ENCODE results near the gene L3MBTL3. TPM values are rescaled to one million over a fixed set of nuclear protein-coding genes. Genes with fewer than 3 reads are reported as not detected.

L3MBTL3 gene
- total RNA-seq, 1 experiment from 2014 or later, result 4.7 TPM

- H3K9me3 ChIP-seq (ENCODE audit: control insufficient read depth, low read depth, low read length), result no peaks in the 10 kb centered on the region
- no peak overlapping the region for H4K91ac ChIP-seq (ENCODE audit: insufficient read length, low read depth, low read length)
- no peaks in the 10 kb centered on the region for H3K23me2 ChIP-seq (ENCODE audit: insufficient read length, low read depth, low read length, poor library complexity, severe bottlenecking)
- H2BK120ac ChIP-seq (ENCODE audit: low read depth, low read length, poor library complexity, severe bottlenecking), result no peak overlapping the region
- no peak overlapping the region for H3K4me2 ChIP-seq (ENCODE audit: insufficient read depth, insufficient read length, low read length)
- H2AK5ac ChIP-seq (ENCODE audit: insufficient read length, low read length), result no peak overlapping the region
- H3T11ph ChIP-seq (ENCODE audit: low read length), result no peak overlapping the region
- no peaks in the 10 kb centered on the region for H3K79me2 ChIP-seq (ENCODE audit: insufficient read depth, low read length)
- H3K4me3 Mint-ChIP-seq, result no peak overlapping the region
- no peak overlapping the region for H3K18ac ChIP-seq (ENCODE audit: insufficient read length, low read depth, low read length)
- H3K27me3 Mint-ChIP-seq (ENCODE audit: low read depth), result no peaks in the 10 kb centered on the region
- no peak overlapping the region for H3K9ac ChIP-seq (ENCODE audit: extremely low read depth, insufficient read length, low read length)
- no peak overlapping the region for H2BK5ac ChIP-seq (ENCODE audit: insufficient read length, low read length)
- WGBS (ENCODE audit: extremely low coverage, insufficient read length, low lambda C conversion rate), result no CpG with 5 or more reads among the region's 6 CpGs
- no peak overlapping the region for H2BK15ac ChIP-seq (ENCODE audit: low read depth, low read length)
- H3K4me1 ChIP-seq (ENCODE audit: insufficient read depth, low read length), result no peaks in the 10 kb centered on the region
- H3K4me1 Mint-ChIP-seq, result peaks cover 0 to 2% of the 10 kb centered on the region in 2 experiments; a peak in 1 of 4 replicates
- H4K8ac ChIP-seq (replicated peaks; ENCODE audit: insufficient read length, low read depth, low read length), result no peak overlapping the region
- no peaks in the 10 kb centered on the region for H3K27me3 ChIP-seq (ENCODE audit: insufficient read depth, low read length)
- H3K23ac ChIP-seq (ENCODE audit: insufficient read length, low read depth, low read length), result no peak overlapping the region
- H2AFZ ChIP-seq (ENCODE audit: low read length), result no peak overlapping the region
- no peak overlapping the region for H2BK20ac ChIP-seq (ENCODE audit: low read depth, low read length, poor library complexity, severe bottlenecking)
- H4K5ac ChIP-seq (ENCODE audit: insufficient read length, low read depth, low read length), result no peak overlapping the region
- H2BK12ac ChIP-seq (ENCODE audit: insufficient read length, low read depth, low read length), result no peak overlapping the region
- no peak overlapping the region for H3K27ac ChIP-seq (ENCODE audit: insufficient read length, low read depth, low read length)
- no peak overlapping the region for H3K4ac ChIP-seq (ENCODE audit: low read depth, low read length)
- H3K56ac ChIP-seq (ENCODE audit: insufficient read length, low read depth, low read length), result no peak overlapping the region
- H3K14ac ChIP-seq (ENCODE audit: insufficient read depth, low read length), result no peak overlapping the region
- DNase-seq, result no peak
- no peak overlapping the region; a peak in 1 of 7 replicates for H3K27ac Mint-ChIP-seq
- TF ChIP-seq, protein P1, sequence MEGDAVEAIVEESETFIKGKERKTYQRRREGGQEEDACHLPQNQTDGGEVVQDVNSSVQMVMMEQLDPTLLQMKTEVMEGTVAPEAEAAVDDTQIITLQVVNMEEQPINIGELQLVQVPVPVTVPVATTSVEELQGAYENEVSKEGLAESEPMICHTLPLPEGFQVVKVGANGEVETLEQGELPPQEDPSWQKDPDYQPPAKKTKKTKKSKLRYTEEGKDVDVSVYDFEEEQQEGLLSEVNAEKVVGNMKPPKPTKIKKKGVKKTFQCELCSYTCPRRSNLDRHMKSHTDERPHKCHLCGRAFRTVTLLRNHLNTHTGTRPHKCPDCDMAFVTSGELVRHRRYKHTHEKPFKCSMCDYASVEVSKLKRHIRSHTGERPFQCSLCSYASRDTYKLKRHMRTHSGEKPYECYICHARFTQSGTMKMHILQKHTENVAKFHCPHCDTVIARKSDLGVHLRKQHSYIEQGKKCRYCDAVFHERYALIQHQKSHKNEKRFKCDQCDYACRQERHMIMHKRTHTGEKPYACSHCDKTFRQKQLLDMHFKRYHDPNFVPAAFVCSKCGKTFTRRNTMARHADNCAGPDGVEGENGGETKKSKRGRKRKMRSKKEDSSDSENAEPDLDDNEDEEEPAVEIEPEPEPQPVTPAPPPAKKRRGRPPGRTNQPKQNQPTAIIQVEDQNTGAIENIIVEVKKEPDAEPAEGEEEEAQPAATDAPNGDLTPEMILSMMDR (conservative IDR thresholded peaks at IDR 0.05), result no peak
- peaks cover 2 to 8% (median 5%) of the 10 kb centered on the region in 3 experiments; a peak in 4 of 7 replicates for H3K36me3 Mint-ChIP-seq (ENCODE audit: insufficient read depth in 1 of 3, low read depth in 3 of 3)
- no peaks in the 10 kb centered on the region for H3K9me3 Mint-ChIP-seq
- H4K20me1 ChIP-seq (ENCODE audit: control insufficient read depth, insufficient read depth, insufficient read length), result no peaks in the 10 kb centered on the region
- no peaks in the 10 kb centered on the region for H3K79me1 ChIP-seq (ENCODE audit: insufficient read depth, low read depth, low read length, poor library complexity, severe bottlenecking)
These were observed 10.8 kb downstream of the L3MBTL3 start for GRCh38 chr6:130029163-130029562.
